ENCODE results near the gene UST. TPM values are rescaled to one million over a fixed set of nuclear protein-coding genes. Genes with fewer than 3 reads are reported as not detected.

The UST gene
- total RNA-seq, 2 experiments from 2014 or later: 1.4 to 4.1 TPM

DNA sequence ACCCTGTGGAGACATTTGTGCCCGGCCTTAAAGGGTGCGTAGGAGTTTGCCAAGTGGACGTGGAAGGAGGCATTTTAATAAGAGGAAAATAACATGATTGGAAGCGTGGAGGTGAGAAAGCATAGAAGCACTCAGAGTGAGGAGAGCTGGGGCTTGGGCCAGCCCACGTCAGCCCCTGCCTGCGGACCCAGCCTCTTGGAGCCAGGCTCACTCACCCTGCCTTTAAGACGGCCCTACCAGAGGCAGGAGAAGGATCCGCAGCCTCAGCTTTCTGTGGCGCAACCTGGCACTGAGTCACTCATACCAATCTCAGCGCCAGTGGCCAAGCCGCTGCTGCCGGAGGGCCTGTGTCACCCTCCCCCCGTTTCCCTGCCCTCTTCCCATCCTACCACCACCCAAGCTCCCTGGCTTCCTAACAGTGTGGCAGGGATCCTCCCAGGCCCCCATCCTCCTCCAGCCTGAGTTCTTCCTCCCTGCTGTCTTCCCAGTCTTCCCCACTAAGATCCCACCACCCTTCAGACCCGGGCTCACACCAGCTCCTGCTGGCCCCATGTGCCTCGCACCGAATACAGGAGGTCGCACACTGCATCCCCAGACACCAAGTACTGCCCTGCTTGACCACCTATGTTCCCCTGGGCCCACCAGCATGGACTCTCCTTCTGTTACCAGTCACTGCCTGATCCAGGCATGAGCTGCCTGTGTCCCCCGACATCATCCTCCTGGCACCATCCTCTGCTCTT, 285.2 kb downstream of the UST start:
- no peak for DNase-seq (ENCODE audit: low spot score)
- Histone ChIP-seq H3K9me3 (ENCODE audit: low read length) (no peaks in the 10 kb centered on the region), H3K4me1 (ENCODE audit: insufficient read depth, low read length, poor library complexity, severe bottlenecking) (no peaks in the 10 kb centered on the region), H3K9me2 (ENCODE audit: insufficient read depth, low read length) (no peaks in the 10 kb centered on the region), H3K79me2 (ENCODE audit: insufficient read depth, low read depth, low read length) (no peaks in the 10 kb centered on the region), H4K20me1 (ENCODE audit: insufficient read depth, low read length) (no peaks in the 10 kb centered on the region), H2AFZ (ENCODE audit: low read length) (no peak overlapping the region), H3K27ac (ENCODE audit: low read depth, low read length, poor library complexity, severe bottlenecking) (no peak overlapping the region), H3K36me3 (ENCODE audit: insufficient read depth, low read length) (no peaks in the 10 kb centered on the region), H3K4me2 (ENCODE audit: low read length) (no peak overlapping the region), H3K4me3 (ENCODE audit: low read depth, low read length, poor library complexity, severe bottlenecking) (no peak overlapping the region)
- intact Hi-C loops (cut with micrococcal nuclease; ENCODE audit: unreplicated experiment): no loop called here
- CTCF ChIA-PET (ENCODE audit: unreplicated experiment): interaction anchor here (0.7 to 1.1 kb wide), 3 partner anchors 14 to 423 kb away, joined by 3 to 5 read pairs (median 4); no protein-coding TSS in a partner anchor
- TF ChIP-seq, protein P1, sequence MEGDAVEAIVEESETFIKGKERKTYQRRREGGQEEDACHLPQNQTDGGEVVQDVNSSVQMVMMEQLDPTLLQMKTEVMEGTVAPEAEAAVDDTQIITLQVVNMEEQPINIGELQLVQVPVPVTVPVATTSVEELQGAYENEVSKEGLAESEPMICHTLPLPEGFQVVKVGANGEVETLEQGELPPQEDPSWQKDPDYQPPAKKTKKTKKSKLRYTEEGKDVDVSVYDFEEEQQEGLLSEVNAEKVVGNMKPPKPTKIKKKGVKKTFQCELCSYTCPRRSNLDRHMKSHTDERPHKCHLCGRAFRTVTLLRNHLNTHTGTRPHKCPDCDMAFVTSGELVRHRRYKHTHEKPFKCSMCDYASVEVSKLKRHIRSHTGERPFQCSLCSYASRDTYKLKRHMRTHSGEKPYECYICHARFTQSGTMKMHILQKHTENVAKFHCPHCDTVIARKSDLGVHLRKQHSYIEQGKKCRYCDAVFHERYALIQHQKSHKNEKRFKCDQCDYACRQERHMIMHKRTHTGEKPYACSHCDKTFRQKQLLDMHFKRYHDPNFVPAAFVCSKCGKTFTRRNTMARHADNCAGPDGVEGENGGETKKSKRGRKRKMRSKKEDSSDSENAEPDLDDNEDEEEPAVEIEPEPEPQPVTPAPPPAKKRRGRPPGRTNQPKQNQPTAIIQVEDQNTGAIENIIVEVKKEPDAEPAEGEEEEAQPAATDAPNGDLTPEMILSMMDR (conservative IDR thresholded peaks at IDR 0.05; ENCODE audit: low read length): no peak
- no peak for TF ChIP-seq EZH2phosphoT487 (IDR thresholded peaks at IDR 0.05; ENCODE audit: borderline replicate concordance, low read depth, low read length)
- POLR2A ChIA-PET: interaction anchor here (0.7 kb wide), 1 partner anchor 34 kb away, joined by 3 read pairs; no protein-coding TSS in a partner anchor
- BruUV-seq (replicated peaks): no TSS peak

DNA sequence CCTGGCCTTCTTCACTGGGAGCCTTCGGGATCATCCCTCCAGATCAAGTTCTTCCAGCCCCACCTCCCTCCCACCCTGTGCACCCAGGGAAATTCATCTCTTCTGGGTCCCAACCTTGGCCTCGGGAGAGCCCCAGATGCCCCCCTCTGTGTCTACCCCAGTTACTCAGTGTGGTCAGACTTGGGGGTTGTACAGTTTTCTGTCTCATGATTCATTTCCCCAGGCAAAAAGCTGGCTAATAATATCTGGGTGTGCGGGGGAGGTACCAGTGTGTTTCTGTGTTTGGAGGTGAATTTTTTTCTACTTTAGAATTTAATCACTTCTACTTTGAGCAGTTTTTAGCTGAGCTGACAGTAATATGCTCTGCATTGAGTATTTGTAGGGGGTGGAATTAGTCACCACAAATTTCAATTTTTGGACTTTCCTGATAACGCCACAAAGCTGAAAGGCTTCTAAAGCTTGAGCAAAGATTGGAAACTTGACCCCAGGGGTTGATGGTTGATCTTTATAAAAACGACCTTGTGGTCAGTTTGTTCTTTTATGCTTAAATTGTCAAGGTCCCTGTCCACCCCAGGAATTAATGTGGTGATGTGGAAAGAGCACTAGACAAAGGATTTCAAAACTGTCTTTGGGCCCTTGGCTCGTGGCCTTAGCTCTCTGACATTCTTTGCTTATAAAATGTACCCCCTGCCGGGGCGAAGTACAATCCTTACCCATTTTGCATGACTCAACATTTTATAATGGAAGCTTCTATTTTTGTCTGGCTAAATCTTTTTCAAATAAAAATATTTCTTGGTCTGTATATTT, 286.0 kb downstream of the UST start:
- Histone ChIP-seq H3K36me3 (ENCODE audit: insufficient read depth, low read length) (no peaks in the 10 kb centered on the region), H3K9me3 (ENCODE audit: low read length) (no peaks in the 10 kb centered on the region), H3K4me3 (ENCODE audit: low read depth, low read length, poor library complexity, severe bottlenecking) (no peak overlapping the region), H3K27ac (ENCODE audit: low read depth, low read length, poor library complexity, severe bottlenecking) (no peak overlapping the region), H3K4me1 (ENCODE audit: insufficient read depth, low read length, poor library complexity, severe bottlenecking) (no peaks in the 10 kb centered on the region), H3K4me2 (ENCODE audit: low read length) (no peak overlapping the region), H3K9me2 (ENCODE audit: insufficient read depth, low read length) (no peaks in the 10 kb centered on the region), H3K79me2 (ENCODE audit: insufficient read depth, low read depth, low read length) (no peaks in the 10 kb centered on the region), H2AFZ (ENCODE audit: low read length) (no peak overlapping the region), H4K20me1 (ENCODE audit: insufficient read depth, low read length) (no peaks in the 10 kb centered on the region)
- TF ChIP-seq, protein P1 (conservative IDR thresholded peaks at IDR 0.05; ENCODE audit: low read length): no peak
- TF ChIP-seq EZH2phosphoT487 (IDR thresholded peaks at IDR 0.05; ENCODE audit: borderline replicate concordance, low read depth, low read length): no peak
- intact Hi-C loops (cut with micrococcal nuclease; ENCODE audit: unreplicated experiment): no loop called here
- BruUV-seq (replicated peaks): no TSS peak
- no peak for DNase-seq (ENCODE audit: low spot score)
- ChIA-PET CTCF (ENCODE audit: unreplicated experiment) (interaction anchor here (0.7 kb wide), 1 partner anchor 424 kb away, joined by 4 read pairs; no protein-coding TSS in a partner anchor), POLR2A (interaction anchor here (0.5 to 1.0 kb wide), 3 partner anchors 10 to 496 kb away, joined by 3 read pairs; no protein-coding TSS in a partner anchor)

Measured in OCI-LY7 (cell line).